GM12878 (cell line): ENCODE results near the gene SNX32. TPM values are rescaled to one million over a fixed set of nuclear protein-coding genes. Genes with fewer than 3 reads are reported as not detected.

Experiments
- BMI1 ChIP-seq: fragments of 450-650 bp; IDR thresholded peaks from 2 replicates; pipeline ENCODE4 v1.6.1; 2016; ENCODE audit warnings: mild to moderate bottlenecking, moderate library complexity, borderline replicate concordance
- BRCA1 ChIP-seq: IDR thresholded peaks from 2 replicates; pipeline ENCODE4 v1.6.1; 2011; ENCODE audit warnings: low read depth, low read length, improper control_type of control experiment
- CUX1 ChIP-seq: IDR thresholded peaks from 2 replicates; pipeline ENCODE4 v1.6.1; 2012; ENCODE audit warnings: improper control_type of control experiment, low read depth, low read length; ENCODE audit not compliant: insufficient replicate concordance
- E2F8 ChIP-seq: fragments of 450-650 bp; IDR thresholded peaks from 2 replicates; pipeline ENCODE4 v1.6.1; 2018; ENCODE audit warnings: mild to moderate bottlenecking, low read depth, moderate library complexity; ENCODE audit not compliant: partially characterized antibody
- HDAC2 ChIP-seq: fragments of 200-600 bp; sonication (generic); IDR thresholded peaks from 2 replicates; pipeline ENCODE4 v1.6.1; 2017
- MAX ChIP-seq: IDR thresholded peaks from 2 replicates; pipeline ENCODE4 v1.6.1; 2012; ENCODE audit warnings: low read depth, low read length, improper control_type of control experiment
- MEF2B ChIP-seq: fragments of 450-650 bp; IDR thresholded peaks from 2 replicates; pipeline ENCODE4 v1.6.1; 2018; ENCODE audit warnings: mild to moderate bottlenecking, moderate library complexity; ENCODE audit not compliant: partially characterized antibody, poor library complexity, severe bottlenecking
- NR2C2 ChIP-seq: IDR thresholded peaks from 2 replicates; pipeline ENCODE4 v1.6.1; 2011; ENCODE audit warnings: borderline replicate concordance, low read depth; ENCODE audit not compliant: control insufficient read depth, insufficient read length
- PAX5 ChIP-seq: IDR thresholded peaks from 2 replicates; pipeline ENCODE4 v1.6.1; 2011; ENCODE audit warnings: low read depth, low read length, borderline replicate concordance
- POLR2A ChIP-seq: IDR thresholded peaks from 2 replicates; pipeline ENCODE4 v1.6.1; 2011; ENCODE audit warnings: low read depth, mild to moderate bottlenecking, low read length
- POLR2AphosphoS5 ChIP-seq: IDR thresholded peaks from 2 replicates; pipeline ENCODE4 v1.6.1; 2011; ENCODE audit warnings: mild to moderate bottlenecking, low read length, inconsistent platforms
- RELA ChIP-seq: fragments of 450-650 bp; IDR thresholded peaks from 2 replicates; pipeline ENCODE4 v1.8.0; 2014; ENCODE audit warnings: borderline replicate concordance; ENCODE audit not compliant: partially characterized antibody
- SKIL ChIP-seq: fragments of 450-650 bp; IDR thresholded peaks from 2 replicates; pipeline ENCODE4 v1.6.1; 2017; ENCODE audit warnings: mild to moderate bottlenecking, low read depth, inconsistent platforms; ENCODE audit not compliant: poor library complexity, severe bottlenecking
- SMAD1 ChIP-seq: fragments of 450-650 bp; IDR thresholded peaks from 2 replicates; pipeline ENCODE4 v1.6.1; 2018; ENCODE audit warnings: mild to moderate bottlenecking, low read depth; ENCODE audit not compliant: partially characterized antibody
- SMC3 ChIP-seq: IDR thresholded peaks from 2 replicates; pipeline ENCODE4 v1.6.1; 2011; ENCODE audit warnings: low read length, improper control_type of control experiment, borderline replicate concordance
- TCF12 ChIP-seq: IDR thresholded peaks from 2 replicates; pipeline ENCODE4 v1.6.1; 2011; ENCODE audit warnings: low read depth, mild to moderate bottlenecking, low read length
- ZBTB33 ChIP-seq: fragments of 450-650 bp; IDR thresholded peaks from 2 replicates; pipeline ENCODE4 v1.6.1; 2017; ENCODE audit warnings: mild to moderate bottlenecking
- ZNF384 ChIP-seq: IDR thresholded peaks from 2 replicates; pipeline ENCODE4 v1.6.1; 2012; ENCODE audit warnings: low read depth, mild to moderate bottlenecking, low read length, improper control_type of control experiment, borderline replicate concordance
- polyA plus RNA-seq, 11 experiments: library from polyadenylated mRNA; depleted of rRNA in 4 of 11; unstranded in 6 of 11; stranded (reverse) in 5 of 11; fragments of >200 nt; fragmentation: Nextera tagmentation in 4 of 11; fragmentation: Illumina TruSeq in 1 of 11; extraction: Ambion mirVana in 4 of 11; extraction: Trizol in 1 of 11; gene quantifications; 1 replicate in 1 of 11; 2 replicates in 10 of 11; pipeline versions ENCODE4 v1.2.1 to v1.2.3, GENCODE V29; 2011 to 2016; ENCODE audit warnings: inconsistent platforms in 2 of 11, missing spikeins in 2 of 11, low read depth in 1 of 11
- total RNA-seq, 4 experiments: library from RNA; depleted of rRNA in 3 of 4; stranded (reverse); fragments of >200 nt in 3 of 4; fragmentation: Illumina TruSeq in 1 of 4; extraction: Trizol in 1 of 4; gene quantifications; 2 replicates each; pipeline versions ENCODE4 v1.2.1 to v1.2.3, GENCODE V29; 2013 to 2021

Gene SNX32
- total and polyA plus RNA-seq, 10 of the 15 experiments (the other 5 are each of a cell fraction or from before 2014, with no cell fraction given) = 0.04 to 1.5 (median 0.11) TPM; not detected in 1

GRCh38 chr11:65859812-65860277 lies 26.1 kb downstream of the SNX32 start (continued):
- no peak for TF ChIP-seq CUX1
- peak; percentile 87 for TF ChIP-seq POLR2AphosphoS5
- peak; percentile 34; the same call in 1 of the 2 replicates for TF ChIP-seq POLR2A
- TF ChIP-seq SKIL = peak; percentile 31
- TF ChIP-seq RELA = no peak
- no peak for TF ChIP-seq MAX
- no peak for TF ChIP-seq PAX5
- no peak for TF ChIP-seq HDAC2
- no peak for TF ChIP-seq ZBTB33
- 0 out of 2 replicates have a peak, but pooled peaks have one; percentile 5 for TF ChIP-seq SMC3
- no peak for TF ChIP-seq NR2C2
- no peak for TF ChIP-seq TCF12
- TF ChIP-seq BMI1 = 0 out of 2 replicates have a peak, but pooled peaks have one; percentile 58
- peak; percentile 87 for TF ChIP-seq SMAD1
- no peak for TF ChIP-seq ZNF384
- TF ChIP-seq E2F8 = no peak
- peak; percentile 58 for TF ChIP-seq MEF2B
- TF ChIP-seq BRCA1 = no peak
